ENCODE measurements around the gene ILF2.
"Not testable (repeated sequence)": the region's sequence is repeated elsewhere in the genome, so short reads cannot be mapped to it uniquely, and the experiment has no call there.

ILF2 gene

GRCh38 chr1:153647346-153647714 lies 23.5 kb downstream of the ILF2 start:
- no peak for DNase-seq

- no peak for DNase-seq
Observed at GRCh38 chr1:153646672-153647345, 24.0 kb downstream of the ILF2 start.

GRCh38 chr1:153643816-153644215 lies 27.0 kb downstream of the ILF2 start:
- no peak for DNase-seq

- no peak for DNase-seq
Observed at GRCh38 chr1:153643100-153643499, 27.7 kb downstream of the ILF2 start.

- no peak for DNase-seq
Observed at GRCh38 chr1:153642161-153642560, 28.6 kb downstream of the ILF2 start.

GRCh38 chr1:153640861-153641260 lies 29.9 kb downstream of the ILF2 start:
- DNase-seq, result no peak

- not testable (repeated sequence) for DNase-seq
Observed at GRCh38 chr1:153640213-153640612, 30.6 kb downstream of the ILF2 start.

- no peak for DNase-seq
Observed at GRCh38 chr1:153639280-153639679, 31.5 kb downstream of the ILF2 start.

- DNase-seq, result no peak
Observed at GRCh38 chr1:153638261-153638660, 32.5 kb downstream of the ILF2 start.

GRCh38 chr1:153636312-153636711 lies 34.5 kb downstream of the ILF2 start:
- no peak for DNase-seq

GRCh38 chr1:153635872-153636271 lies 34.9 kb downstream of the ILF2 start:
- no peak for DNase-seq

- peak; percentile 97 for DNase-seq
Observed at GRCh38 chr1:153633754-153634665, 36.8 kb downstream of the ILF2 start, which contains the start of gene CHTOP. Gene CHTOP (plus strand): TSS chr1:153634066. CDS start chr1:153636589, 2,523 bp downstream.

GRCh38 chr1:153633161-153633753 lies 37.5 kb downstream of the ILF2 start:
- DNase-seq, result no peak

- no peak for DNase-seq
Observed at GRCh38 chr1:153631047-153632022, 39.5 kb downstream of the ILF2 start.

GRCh38 chr1:153630384-153630783 lies 40.4 kb downstream of the ILF2 start:
- DNase-seq, result no peak

- DNase-seq, result no peak
Observed at GRCh38 chr1:153629971-153630370, 40.8 kb downstream of the ILF2 start.

- no peak for DNase-seq
Observed at GRCh38 chr1:153629343-153629665, 41.5 kb downstream of the ILF2 start.

GRCh38 chr1:153628638-153629342 lies 42.0 kb downstream of the ILF2 start:
- DNase-seq, result no peak

GRCh38 chr1:153627715-153628626 lies 42.8 kb downstream of the ILF2 start, which contains the start of gene S100A1:
Gene S100A1 (plus strand): TSS chr1:153628434. CDS start chr1:153630522, 2,088 bp downstream.
- no peak for DNase-seq

- DNase-seq, result no peak
Observed at GRCh38 chr1:153626904-153627714, 43.7 kb downstream of the ILF2 start, which contains the start of gene S100A13. Gene S100A13 (minus strand): TSS chr1:153627505. CDS start chr1:153626472, 1,033 bp downstream.
